NCI-H1436 treated with DMSO at 0.1 percent for 48 hours (cell line): ENCODE data around the gene CCDC146.
"Not testable (repeated sequence)": the region's sequence is repeated elsewhere in the genome, so short reads cannot be mapped to it uniquely, and the experiment has no call there.

Experiments used
- DNase-seq: peaks from one replicate; lab custom pipeline; 2025; lab: John Stamatoyannopoulos, UW

The CCDC146 gene, protein sequence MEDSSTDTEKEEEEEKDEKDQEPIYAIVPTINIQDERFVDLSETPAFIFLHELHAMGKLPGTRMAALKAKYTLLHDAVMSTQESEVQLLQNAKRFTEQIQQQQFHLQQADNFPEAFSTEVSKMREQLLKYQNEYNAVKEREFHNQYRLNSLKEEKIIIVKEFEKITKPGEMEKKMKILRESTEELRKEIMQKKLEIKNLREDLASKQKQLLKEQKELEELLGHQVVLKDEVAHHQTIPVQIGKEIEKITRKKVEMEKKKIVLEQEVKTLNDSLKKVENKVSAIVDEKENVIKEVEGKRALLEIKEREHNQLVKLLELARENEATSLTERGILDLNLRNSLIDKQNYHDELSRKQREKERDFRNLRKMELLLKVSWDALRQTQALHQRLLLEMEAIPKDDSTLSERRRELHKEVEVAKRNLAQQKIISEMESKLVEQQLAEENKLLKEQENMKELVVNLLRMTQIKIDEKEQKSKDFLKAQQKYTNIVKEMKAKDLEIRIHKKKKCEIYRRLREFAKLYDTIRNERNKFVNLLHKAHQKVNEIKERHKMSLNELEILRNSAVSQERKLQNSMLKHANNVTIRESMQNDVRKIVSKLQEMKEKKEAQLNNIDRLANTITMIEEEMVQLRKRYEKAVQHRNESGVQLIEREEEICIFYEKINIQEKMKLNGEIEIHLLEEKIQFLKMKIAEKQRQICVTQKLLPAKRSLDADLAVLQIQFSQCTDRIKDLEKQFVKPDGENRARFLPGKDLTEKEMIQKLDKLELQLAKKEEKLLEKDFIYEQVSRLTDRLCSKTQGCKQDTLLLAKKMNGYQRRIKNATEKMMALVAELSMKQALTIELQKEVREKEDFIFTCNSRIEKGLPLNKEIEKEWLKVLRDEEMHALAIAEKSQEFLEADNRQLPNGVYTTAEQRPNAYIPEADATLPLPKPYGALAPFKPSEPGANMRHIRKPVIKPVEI

GRCh38 chr7:77121860-77122681, at the start of gene CCDC146:
CCDC146 (plus strand) TSS chr7:77122615; CDS start chr7:77167669, 45,054 bp downstream.
- DNase-seq = peak; percentile 96

DNA sequence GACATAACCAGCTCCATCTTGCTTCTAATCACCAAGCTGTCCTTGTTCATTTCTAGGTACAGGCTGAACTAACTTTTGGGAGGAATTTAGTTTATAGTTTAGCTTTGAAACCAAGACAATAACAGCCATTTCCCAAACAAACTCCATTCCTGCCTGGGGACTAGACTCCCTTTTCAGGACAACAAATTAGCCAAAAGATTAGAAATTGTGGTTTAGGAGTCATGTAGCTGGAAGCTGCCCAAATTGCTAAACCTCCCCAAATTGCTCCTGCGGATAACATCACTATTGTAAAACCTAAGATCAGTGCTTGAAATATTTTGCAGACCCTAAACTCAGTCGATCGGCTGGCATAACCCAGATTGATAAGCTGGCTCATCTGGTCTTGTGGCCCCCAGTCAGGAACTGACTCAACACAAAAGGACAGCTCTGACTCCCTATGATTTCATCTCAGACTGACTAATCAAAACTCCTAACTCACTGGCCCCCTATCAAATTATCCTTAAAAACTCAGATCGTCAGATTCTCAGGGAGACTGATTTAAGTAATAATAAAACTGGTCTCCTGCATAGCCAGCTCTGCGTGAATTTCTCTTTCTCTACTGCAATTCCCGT, 47.5 kb upstream of the CCDC146 start:
- not testable (repeated sequence) for DNase-seq

GRCh38 chr7:77077060-77077459, 45.4 kb upstream of the CCDC146 start:
- not testable (repeated sequence) for DNase-seq

- not testable (repeated sequence) for DNase-seq
Measured at GRCh38 chr7:77079112-77079511, 43.3 kb upstream of the CCDC146 start.

GRCh38 chr7:77079624-77080023, 42.8 kb upstream of the CCDC146 start:
- DNase-seq = not testable (repeated sequence)

DNA sequence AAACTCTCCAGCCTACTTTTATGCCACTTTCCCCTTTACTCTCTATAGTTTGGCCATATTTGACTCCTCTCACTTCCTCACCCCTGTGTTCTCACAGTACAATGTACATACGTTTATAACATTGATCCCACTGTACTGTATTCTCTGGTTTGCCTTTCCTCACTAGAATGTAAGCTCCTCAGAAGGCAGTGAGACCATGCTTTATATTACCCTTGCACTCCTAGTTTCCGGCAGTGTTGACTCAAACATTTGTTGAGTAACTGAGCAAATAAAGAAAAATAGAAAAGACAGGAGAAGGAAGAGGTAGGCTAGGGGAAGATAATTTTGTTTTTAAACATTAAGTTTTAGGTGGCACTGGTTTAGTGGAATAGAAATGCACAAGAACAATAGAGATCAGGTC, 42.2 kb upstream of the CCDC146 start:
- DNase-seq = not testable (repeated sequence)

DNA sequence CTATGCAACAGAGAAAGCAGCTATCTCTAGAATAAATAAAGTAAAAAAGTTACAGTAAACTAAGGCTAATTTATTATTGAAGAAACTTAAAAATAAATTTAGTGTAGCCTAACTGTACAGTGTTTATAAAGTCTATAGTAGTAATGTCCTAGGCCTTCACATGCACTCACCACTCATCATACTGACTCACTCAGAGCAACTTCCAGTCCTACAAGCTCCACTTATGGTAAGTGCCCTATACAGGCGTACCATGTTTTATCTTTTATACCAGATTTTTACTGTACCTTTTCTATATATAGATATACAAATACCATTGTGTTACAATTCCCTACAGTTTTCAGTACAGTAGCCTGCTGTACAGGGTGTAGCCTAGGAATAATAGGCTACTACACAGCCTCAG, 40.2 kb upstream of the CCDC146 start:
- not testable (repeated sequence) for DNase-seq

GRCh38 chr7:77092301-77092700, 30.1 kb upstream of the CCDC146 start:
- DNase-seq = not testable (repeated sequence)

- not testable (repeated sequence) for DNase-seq
Measured at GRCh38 chr7:77100501-77100900, 21.9 kb upstream of the CCDC146 start.

DNA sequence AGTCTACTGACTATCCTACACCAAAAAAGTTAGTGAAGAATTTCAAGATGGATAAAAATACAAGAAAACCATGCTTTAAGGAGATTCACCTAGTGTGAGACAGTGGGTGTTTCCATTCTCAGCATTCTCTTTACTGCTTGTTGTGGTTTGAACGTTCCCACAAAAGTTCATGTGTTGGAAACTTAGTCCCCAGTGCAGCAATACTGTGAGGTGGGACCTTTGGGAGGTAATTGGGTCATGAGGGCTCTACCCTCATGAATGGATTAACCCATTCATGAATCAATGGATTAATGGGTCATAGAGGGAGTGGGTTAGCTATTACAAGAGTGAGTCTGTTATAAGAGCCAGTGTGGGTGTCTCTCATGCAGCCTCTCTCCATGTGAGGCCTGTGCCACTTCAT, 21.2 kb upstream of the CCDC146 start:
- DNase-seq = not testable (repeated sequence)

DNA sequence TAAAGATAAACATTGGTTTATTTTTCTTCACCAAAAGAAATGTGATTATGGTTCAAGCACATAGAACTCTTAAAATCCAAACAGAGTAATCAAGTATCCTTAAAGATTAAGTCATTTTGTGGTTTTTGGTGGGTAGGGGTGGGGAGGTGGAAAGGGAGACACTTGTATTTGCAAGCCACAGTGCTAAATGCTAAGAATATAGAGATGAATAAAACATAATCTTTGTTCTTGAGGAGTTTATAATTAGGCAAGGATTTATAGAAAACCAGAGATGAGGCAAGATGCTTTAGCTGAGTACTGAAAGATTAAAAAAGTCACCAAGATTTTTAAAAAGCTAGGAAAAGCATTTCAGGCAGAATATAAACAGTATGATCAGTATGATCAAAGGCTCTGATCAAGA, 19.7 kb upstream of the CCDC146 start:
- DNase-seq = not testable (repeated sequence)

DNA sequence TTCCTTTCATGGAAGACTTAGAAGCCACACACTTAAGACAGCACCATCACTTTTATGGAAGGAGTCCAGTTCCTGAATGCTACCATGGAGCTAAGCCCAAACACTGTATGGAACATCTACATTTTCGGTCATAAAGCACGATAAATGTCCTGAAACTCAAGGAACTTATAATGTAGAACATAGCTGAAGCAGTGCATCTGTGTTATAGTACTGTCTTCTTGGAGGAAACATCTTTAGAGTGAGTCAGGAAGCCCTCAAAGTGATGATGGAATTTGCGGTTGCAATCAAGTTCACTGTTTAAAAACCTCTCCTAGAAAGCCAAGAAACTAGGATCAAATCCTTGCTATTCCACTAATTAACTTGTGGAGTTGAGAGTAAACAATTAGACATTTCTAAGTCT, 16.5 kb upstream of the CCDC146 start:
- not testable (repeated sequence) for DNase-seq

DNA sequence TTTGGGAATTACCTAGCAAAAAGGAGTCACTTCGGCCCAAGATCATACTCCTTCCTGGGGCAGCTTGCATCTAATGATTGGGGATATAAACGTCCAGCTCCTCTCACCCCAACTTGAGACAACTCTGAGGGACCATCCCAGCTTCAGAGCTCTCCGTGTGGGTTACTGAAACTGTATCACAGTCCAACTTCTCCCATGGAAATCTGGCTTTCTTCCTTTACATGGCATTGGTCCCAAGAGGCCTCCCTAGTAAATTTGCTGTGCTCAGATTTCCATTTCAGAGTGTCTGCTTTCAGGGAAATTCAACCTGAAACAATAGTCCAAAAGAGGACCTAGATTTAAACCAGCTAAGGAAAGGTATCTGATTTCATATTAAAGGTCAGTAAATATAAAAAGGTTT, 14.8 kb upstream of the CCDC146 start:
- not testable (repeated sequence) for DNase-seq

GRCh38 chr7:77108362-77108761, 14.1 kb upstream of the CCDC146 start:
- not testable (repeated sequence) for DNase-seq

DNA sequence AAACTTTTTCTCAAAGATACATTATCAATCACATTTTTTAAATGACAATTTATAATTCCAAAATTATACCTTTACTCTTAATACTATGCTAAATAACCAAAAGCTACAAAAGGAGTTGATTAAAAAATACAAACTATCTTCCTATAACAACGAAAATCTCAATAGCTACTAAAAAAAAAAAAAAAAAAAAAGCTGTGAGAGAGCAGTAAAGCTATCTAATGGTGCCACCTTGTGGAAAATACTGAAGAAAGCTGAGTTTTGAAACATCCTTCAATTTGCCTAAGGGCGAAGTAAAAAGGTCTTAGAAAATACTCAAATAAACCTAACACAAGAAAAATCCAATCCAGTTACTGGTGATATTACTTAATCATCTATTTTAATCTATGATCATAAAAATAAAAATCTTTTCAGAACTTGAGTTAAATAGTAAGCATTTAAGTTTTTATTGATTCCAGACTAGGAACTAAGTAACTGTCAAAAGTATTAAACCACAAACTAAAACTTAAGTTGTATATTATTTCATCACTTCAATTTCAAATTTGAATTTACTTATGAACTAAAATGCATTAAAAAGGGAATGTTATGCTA, 9.6 kb upstream of the CCDC146 start:
- not testable (repeated sequence) for DNase-seq

DNA sequence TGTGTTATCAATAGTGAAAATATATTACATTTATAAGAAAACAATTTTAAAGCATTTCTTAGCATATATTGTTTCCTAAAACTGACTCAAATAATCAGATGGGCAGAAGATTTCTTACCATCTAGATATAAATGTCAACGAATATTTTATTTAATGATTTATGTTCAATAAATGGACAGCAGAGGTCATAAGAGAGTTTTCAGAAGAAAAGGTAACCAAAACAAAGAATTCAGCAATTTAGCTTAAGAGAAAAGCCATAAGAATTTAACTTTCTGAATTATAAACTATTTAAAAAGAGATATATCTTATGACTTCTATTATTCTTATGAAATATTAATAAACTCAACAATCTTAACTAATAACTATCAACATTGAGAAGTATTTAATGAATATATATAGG, 3.1 kb downstream of the CCDC146 start:
- not testable (repeated sequence) for DNase-seq

- DNase-seq = not testable (repeated sequence)
Measured at GRCh38 chr7:77127009-77127408, 4.6 kb downstream of the CCDC146 start.

DNA sequence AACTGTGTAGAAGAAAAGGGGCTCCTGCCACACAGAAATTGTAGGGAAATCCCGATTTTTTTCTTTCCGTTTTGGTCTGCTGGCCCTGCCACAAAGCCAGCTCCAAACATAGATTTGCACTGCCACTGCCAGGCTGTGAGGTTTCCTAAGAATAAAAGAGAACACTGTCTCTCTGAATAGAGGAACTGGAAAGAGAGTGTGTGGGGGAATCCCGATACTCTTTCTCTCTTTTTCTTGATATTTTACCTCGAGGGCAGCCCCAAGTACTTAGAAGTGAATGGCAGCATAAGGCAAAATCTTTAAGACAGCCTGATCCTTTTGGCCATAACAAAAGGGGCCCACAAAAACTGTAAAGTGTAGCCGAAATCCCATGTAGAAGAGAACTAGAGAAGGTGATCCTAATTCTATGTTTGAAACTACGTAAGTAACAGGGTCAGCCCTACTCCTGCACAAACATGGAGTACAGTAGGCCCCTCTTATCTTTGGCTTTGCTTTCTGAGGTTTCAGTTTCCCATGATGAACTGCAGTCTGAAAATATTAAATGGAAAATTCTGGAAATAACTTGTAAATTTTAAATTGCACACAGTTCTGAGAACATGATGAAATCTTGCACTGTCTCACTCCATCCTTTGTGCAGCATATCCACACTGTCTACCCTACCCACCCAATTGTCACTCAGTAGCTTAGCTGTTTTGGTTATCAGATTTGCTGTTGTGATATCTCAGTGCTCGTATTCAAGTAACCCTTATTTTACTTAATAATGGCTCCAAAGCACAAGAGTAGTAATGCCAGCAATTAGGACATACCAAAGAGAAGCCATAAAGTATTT, 6.4 kb downstream of the CCDC146 start:
- DNase-seq = not testable (repeated sequence)

DNA sequence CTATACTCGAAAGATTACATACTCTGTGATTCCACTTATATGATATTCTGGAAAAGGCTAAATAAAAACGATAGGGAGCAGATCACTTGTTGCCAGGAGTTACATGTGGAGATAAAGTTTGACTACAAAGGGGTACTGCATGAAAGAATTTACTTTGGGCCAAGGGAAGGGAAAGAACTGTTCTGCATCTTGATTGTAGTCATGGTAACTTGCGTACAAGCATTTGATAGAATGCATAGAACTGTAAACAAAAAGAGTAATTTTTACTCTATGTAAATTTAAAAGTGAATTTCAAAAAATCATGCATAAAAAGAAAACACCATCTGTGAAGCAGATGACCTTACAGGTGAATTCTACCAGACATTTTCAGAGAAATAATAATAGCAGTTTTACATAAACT, 9.4 kb downstream of the CCDC146 start:
- not testable (repeated sequence) for DNase-seq

DNA sequence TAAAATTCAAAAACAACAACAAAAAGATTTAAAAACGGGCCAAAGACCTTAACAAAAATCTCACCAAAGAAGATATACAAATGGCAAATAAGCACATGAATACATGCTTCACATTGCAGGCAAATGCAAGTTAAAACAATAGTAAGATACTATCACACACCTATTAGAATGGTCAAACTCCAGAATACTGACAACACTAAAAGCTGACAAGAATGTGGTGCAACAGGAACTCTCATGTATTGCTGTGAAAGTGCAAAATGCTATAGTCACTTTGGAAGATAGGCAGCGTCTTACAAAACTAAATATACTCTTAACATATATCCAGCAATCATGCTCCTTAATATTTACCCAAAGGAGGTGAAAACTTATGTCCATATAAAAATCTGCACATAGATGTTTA, 16.3 kb downstream of the CCDC146 start:
- DNase-seq = not testable (repeated sequence)
